NCI-H2227 (cell line): ENCODE measurements around the gene AGXT2.

Experiments used
- DNase-seq: peaks from one replicate; lab custom pipeline; 2025; ENCODE audit not compliant: unreplicated experiment; lab: John Stamatoyannopoulos, UW

The AGXT2 gene

GRCh38 chr5:35047785-35048404 lies at the start of gene AGXT2:
Gene AGXT2 (minus strand): TSS chr5:35047949. CDS start chr5:35047892, 57 bp downstream.
- DNase-seq, result no peak

DNA sequence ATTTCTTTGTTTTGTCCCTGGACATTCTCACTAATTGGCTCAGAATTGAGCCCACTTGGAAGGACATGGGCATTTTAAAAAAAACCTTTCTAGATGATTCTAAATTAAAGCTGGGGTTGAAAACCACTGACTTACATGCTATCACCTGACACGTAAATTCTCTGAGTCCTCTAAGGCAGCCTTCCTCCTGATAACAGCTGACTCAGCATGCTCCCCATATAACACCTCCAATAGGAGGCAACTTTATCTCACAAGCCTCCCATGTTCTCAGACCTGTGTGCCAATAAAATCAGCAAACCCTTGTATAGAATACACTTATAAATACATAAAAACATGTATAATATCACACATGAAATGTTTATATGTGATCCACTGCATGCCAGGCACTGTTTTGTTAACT lies 49.2 kb upstream of the AGXT2 start:
- DNase-seq, result no peak

GRCh38 chr5:35096216-35096615 lies 48.5 kb upstream of the AGXT2 start:
- DNase-seq, result no peak

DNA sequence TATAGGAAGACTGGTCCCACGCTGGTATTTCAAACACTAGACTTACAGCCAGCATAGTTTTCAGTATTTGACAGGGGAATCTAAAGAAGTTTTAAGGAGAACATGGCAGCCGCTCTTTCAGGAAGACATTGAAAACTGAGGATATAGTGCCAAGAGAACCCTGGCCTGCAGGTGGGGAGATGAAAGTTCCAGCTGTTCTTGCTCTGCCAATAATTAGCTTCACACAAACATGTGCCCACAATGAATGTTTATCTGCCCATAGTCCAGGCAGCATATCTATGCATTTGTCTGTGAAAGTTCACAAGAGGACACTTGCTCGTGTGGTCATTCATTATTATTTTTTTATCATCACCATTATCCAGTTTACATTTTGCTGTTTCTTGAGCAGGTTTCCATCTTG lies 47.6 kb upstream of the AGXT2 start:
- no peak for DNase-seq

GRCh38 chr5:35094948-35095347 lies 47.2 kb upstream of the AGXT2 start:
- no peak for DNase-seq

GRCh38 chr5:35092703-35093102 lies 45.0 kb upstream of the AGXT2 start:
- no peak for DNase-seq

- DNase-seq, result no peak
Observed at GRCh38 chr5:35091704-35092103, 44.0 kb upstream of the AGXT2 start.

DNA sequence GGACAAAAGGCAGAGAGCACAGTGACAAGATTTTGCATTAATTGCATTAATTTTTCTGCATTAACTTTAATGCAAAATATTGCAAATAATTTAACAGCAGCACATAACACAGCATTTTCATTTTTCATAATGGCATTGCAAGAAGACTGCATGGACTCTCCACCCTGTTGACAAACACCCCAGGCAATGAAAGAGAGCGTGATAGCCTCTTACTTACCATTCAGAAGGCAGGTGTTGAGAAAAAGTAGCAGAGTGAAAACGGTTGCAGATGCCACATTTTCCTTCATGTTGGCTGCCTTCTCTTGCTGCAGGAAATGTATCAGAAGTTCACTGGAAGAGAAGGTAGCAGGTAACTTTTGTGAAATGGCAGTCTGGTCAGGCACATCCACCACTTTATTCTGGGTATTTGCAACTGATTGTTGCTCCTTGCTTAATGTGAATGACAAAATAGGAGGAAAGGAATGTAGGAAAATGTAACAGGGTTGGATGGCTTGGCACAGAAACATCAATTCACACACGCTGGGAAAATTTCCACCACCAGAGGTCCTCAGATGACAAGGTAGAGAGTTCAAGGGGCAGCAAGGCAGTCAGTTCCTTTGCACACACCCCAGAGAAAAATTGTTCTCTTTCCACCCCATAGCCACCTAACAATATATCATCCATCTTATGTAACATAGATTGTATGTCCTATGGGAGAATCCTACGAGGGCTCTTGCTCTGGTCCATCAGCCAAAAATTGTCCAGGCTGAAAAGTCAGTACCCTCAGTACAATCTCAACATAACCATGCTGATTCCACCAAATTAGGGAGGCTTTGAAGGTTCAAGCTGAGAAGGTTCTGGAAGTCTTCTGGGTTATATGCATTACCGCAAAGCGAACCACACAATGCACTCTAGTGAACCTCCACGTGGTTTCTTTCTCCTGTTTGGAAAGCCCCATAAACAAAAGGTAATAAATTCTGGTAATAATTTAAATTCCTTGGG lies 41.9 kb upstream of the AGXT2 start:
- DNase-seq, result peak; percentile 25

GRCh38 chr5:35087991-35088390 lies 40.2 kb upstream of the AGXT2 start:
- DNase-seq, result no peak

DNA sequence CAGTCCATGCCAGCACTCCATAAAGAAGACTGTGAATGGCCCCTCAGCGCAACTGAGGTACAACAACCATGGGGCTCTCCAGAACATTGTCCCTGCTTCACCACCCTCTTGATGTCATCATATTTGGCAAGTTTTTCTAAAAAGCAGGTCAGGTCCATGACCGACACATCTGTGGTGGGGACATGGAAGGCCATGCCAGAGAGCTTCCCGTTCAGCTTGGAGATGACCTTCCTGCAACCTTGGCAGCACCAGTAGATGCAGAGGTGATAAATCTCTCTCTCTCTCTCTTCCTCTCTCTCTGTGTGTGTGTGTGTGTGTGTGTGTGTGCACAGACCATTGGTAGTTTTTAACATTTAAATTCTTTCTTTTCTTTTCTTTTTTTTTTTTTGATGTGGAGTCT lies 35.4 kb upstream of the AGXT2 start:
- DNase-seq, result no peak

DNA sequence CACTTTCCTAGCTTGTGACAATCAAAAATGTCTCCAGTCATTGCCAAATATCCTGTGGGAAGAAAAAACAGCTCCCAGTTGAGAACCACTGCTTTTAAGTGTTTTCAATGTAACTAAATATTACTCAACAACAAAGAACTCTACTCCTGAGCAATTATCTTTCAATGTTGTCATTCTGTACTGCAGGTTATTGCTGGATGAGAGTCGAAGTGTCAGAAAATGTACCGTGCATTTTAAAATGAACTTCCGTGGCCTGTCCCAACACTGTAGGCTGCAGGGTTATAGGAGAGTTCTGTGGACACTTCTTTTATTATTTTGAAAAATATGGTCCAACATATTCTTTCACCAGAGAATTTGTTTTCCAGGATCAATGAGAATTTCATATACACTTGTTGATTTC lies 34.8 kb upstream of the AGXT2 start:
- no peak for DNase-seq

GRCh38 chr5:35081134-35081533 lies 33.4 kb upstream of the AGXT2 start:
- no peak for DNase-seq

- no peak for DNase-seq
Observed at GRCh38 chr5:35073160-35073559, 25.4 kb upstream of the AGXT2 start.

- DNase-seq, result no peak
Observed at GRCh38 chr5:35069188-35069587, 21.4 kb upstream of the AGXT2 start.

DNA sequence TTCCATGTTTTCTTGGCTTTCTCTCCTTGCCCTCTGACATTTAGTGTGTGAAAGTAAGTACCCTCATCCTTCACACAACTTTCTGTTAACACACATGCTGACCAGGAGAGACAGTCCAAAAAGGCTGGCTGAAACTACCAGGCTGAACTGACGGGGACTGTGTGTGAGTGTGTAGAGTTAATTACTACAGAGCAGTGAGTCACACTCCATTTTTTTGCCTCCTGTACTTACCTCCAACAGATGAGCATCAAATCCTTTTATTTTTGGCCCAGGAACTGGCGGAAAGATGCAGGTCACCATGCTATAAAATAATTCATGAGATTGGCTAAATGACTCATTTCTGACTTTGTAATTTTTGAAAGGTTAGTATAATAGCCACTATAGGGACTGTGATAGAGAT lies 20.2 kb upstream of the AGXT2 start:
- no peak for DNase-seq

GRCh38 chr5:35066260-35066795 lies 18.6 kb upstream of the AGXT2 start:
- DNase-seq, result no peak

DNA sequence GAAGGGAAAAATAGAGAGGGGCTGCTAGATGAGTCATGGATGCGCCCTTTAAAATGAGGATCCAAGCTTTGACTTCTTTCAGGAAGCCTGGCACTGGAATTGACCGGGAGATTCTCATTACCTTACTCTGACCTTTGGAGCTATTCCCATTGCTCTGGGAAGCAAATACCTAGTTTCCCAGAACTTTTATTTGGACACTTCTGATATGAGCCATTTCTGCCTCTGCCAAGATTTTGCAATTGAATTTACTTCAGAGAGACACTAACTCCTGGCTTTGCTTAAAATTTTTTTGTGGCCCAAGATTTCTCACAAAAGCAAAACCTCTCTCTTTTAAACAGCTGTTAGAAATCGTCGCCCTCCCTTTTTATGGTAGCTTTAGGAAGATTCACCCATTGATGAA lies 15.7 kb upstream of the AGXT2 start:
- no peak for DNase-seq

- no peak for DNase-seq
Observed at GRCh38 chr5:35061211-35061770, 13.5 kb upstream of the AGXT2 start.

GRCh38 chr5:35060236-35060635 lies 12.5 kb upstream of the AGXT2 start:
- no peak for DNase-seq

DNA sequence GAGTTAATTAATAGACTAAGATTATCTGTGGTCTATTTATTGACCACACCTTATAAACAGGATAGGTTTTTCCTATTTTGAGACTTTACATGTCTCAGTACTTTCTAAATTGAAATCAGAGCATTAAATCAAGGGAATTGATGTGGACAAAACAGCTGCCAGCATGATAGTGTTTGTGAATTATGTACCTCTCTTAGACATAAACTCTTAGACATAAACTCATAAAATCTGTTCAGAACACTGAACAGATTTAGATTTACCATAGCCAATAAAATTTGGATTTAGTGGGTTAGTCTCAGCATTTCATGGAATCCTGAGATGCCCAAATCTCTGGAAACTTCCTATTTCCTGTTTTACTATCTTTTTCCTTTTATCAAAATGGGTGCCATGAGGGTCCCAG lies 11.5 kb upstream of the AGXT2 start:
- no peak for DNase-seq

DNA sequence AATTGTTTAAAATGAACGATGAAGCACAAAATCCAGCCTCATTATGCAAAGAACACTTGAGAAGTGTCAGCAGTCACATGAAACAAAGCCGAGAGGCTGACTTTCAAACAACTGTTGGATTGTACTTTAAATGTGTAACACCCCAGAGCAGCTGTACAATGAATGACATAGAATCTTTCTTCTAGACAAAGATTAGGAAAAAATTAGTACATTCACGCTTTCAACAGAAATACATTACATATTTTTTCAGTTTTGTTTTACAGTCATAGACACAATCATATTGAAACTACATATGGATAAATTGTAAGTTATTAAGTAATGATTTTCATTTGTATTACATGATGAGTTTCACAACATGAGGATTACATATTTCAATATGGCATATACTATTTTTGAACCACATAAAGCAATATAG lies 10.6 kb upstream of the AGXT2 start:
- DNase-seq, result no peak

DNA sequence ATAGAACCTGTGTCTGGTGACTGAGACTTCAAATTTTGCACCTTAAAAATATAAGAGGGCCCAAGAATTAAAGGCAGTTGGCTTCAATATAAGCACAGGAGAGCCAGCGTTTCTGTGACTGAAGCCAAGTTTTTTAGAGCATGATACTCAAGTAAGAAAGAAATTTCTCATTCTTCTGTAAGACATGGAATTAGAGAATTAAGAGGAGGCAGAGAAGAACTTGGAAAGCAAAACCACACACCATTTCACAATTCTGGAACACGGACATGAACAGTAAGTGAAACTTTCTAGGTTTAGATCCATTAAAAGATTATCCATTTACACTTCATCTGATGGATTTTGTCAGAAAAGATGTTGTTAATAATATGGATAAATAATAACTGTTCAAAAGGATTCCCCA lies 8.9 kb upstream of the AGXT2 start:
- DNase-seq, result no peak
